GM13977 (cell line): Measurements from ENCODE around the gene HTRA1.

Experiments
- DNase-seq: peaks from one replicate; pipeline ENCODE4 v3.0.0; 2012; ENCODE audit warnings: low spot score
- CTCF ChIP-seq: IDR thresholded peaks from 2 replicates; pipeline ENCODE4 v1.5.1; 2012; ENCODE audit warnings: mild to moderate bottlenecking, control low read depth; ENCODE audit not compliant: insufficient read depth; ENCODE audit errors: extremely low read depth, missing control alignments
- in situ Hi-C: fragments of 300-500 bp; cut with MboI; formaldehyde crosslinking; loops from one replicate; pipeline ENCODE4 v1.12.0; 2022; ENCODE audit warnings: low sequenced_read_pairs, low pct_unique_long_range_greater_than_20kb, mixed read lengths, inconsistent platforms; ENCODE audit not compliant: unreplicated experiment

HTRA1 gene

DNA sequence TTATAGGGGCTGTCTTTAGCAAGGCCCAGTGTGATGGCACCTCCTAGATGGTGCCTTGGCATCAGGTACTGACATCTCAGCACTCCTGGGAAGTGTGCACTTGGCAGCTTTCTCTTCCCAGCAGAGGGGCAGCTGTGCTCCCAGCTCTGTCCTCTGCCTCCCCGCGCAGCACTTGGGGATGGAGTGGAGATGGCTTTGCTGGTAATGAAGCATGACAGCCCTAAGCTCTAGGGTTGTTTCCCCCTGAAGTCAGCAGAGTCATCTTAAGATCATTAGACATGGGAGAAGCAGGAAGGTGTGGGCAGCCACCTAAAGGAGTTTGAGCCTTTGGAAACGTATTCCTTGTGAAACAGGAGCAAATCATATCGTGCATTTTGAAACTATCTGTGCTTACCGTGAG is 46.7 kb downstream of the HTRA1 start:
- no peak for DNase-seq
- TF ChIP-seq CTCF: no peak
- in situ Hi-C loops: no loop called here

DNA sequence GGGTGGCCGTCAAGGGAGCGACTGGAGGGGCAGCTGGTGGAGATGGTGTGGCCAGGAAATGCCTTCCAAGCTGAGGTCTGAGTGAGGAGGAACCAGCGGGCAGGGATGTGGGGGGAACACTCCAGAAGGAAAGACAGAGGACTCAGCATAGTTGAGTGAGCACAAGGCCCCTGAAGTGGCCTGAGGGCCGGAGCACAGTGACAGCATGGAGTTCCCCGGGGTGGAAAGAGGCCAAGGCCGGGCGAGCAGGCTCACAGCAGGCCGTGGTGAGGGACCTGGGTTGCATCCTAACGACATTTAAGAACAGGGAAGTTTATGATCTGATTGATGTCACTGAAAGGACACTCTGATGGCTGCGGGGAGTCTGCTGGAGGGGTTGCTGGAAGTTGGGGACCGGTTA is 48.0 kb downstream of the HTRA1 start:
- in situ Hi-C loops: no loop called here
- no peak for DNase-seq
- TF ChIP-seq CTCF: no peak

DNA sequence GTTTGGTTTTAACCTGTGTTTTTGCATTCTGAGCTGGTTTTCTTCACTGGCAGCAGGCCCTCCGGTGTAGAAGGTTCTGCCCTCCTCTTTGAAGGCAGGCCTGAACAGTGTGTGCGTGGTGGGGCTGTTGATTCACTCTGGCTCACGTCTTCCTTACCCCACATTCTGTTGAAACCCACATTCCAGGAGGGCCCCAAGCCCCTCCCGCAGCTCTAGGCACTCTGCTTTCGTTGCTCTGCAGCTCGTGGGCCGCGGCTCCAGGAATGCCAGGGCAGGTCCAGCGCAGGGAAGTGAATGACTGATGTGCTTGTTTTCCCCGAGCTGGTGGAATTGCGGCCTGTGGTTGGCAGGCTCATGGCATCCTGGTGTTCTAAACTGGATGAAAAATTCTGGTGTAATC is 49.0 kb downstream of the HTRA1 start:
- in situ Hi-C loops: no loop called here
- no peak for DNase-seq
- no peak for TF ChIP-seq CTCF

DNA sequence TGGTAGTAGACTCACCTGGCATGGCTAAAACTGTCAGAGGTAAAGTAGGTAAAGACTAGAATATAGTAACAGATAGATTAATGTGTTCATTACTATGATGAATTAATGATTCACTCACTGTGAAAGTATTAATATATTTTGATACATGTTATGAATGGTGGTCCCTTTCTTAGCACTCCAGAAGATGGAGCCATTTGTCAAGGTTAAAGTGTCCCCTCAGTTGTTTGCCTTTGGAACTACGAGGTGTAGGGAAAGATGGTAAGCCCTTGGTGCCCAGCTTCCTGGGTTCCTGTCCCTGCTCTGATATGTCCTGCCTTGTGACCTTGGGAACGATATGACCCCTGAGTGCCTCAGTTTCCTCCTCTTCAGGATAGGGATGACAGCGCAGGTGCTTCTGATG is 49.4 kb downstream of the HTRA1 start:
- TF ChIP-seq CTCF: no peak
- DNase-seq: no peak
- in situ Hi-C loops: no loop called here

DNA sequence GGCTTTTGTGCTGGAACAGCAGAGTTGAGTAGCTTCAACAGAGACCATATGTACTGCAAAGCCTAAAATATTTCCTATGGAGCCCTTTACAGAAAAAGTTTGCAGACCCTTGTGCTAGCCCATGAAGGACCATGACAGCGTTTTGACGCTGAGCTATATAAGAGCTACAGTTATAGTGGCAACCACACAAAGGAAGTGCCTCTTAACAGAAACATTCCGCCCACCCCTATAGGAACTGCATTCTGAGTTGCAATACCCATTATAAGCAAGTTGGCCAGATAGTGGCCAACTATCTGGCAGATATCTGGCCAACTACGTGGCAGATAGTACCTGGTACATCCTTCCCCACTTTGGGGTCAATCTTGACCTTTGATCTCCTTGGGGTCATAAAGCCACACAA is 51.7 kb downstream of the HTRA1 start:
- in situ Hi-C loops: no loop called here
- no peak for TF ChIP-seq CTCF

DNA sequence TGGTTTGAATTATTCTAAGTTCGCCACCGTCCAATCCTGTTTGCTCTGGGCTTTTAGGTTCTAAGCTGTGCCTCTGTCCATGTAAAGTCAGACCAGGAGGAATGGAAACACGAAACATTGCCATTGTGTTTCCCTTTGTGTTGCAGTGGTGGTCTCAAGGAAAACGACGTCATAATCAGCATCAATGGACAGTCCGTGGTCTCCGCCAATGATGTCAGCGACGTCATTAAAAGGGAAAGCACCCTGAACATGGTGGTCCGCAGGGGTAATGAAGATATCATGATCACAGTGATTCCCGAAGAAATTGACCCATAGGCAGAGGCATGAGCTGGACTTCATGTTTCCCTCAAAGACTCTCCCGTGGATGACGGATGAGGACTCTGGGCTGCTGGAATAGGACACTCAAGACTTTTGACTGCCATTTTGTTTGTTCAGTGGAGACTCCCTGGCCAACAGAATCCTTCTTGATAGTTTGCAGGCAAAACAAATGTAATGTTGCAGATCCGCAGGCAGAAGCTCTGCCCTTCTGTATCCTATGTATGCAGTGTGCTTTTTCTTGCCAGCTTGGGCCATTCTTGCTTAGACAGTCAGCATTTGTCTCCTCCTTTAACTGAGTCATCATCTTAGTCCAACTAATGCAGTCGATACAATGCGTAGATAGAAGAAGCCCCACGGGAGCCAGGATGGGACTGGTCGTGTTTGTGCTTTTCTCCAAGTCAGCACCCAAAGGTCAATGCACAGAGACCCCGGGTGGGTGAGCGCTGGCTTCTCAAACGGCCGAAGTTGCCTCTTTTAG is 52.9 kb downstream of the HTRA1 start:
- no peak for TF ChIP-seq CTCF
- DNase-seq: no peak
- in situ Hi-C loops: no loop called here

More for the DNA sequence above, 51.7 kb downstream of the HTRA1 start:
- no peak for DNase-seq
